ENCODE measurements around the gene ANKH. TPM values are rescaled to one million over a fixed set of nuclear protein-coding genes. Genes with fewer than 3 reads are reported as not detected.
A peak's percentile ranks its signal among the peaks of the same experiment; 100 is the strongest.

The ANKH gene
- total and polyA plus RNA-seq, 2 experiments from 2014 or later = 27.6 to 29.9 TPM

- Histone ChIP-seq H3K9me3 (ENCODE audit: low read depth) (no peaks in the 10 kb centered on the region), H3K9me2 (replicated peaks; ENCODE audit: insufficient read depth) (no peaks in the 10 kb centered on the region), H3K4me3 (no peak overlapping the region), H3K27me3 (no peaks in the 10 kb centered on the region), H3K4me1 (ENCODE audit: insufficient read depth) (no peaks in the 10 kb centered on the region), H4K20me1 (ENCODE audit: insufficient read depth, poor library complexity, severe bottlenecking) (no peaks in the 10 kb centered on the region), H3K36me3 (replicated peaks; ENCODE audit: insufficient read depth, low read depth) (no peaks in the 10 kb centered on the region), H3K4me2 (no peak overlapping the region), H3K27ac (no peak overlapping the region), H2AFZ (no peak overlapping the region), H3K79me2 (peaks cover 18% of the 10 kb centered on the region)
- WGBS (ENCODE audit: low lambda C conversion rate, missing lambda C conversion rate) = 50% methylated on average over 6 of the region's 6 CpGs
- peak; percentile 62 for DNase-seq (ENCODE audit: low spot score)
- TF ChIP-seq CTCF (IDR thresholded peaks at IDR 0.05; ENCODE audit: poor library complexity) (peak; percentile 66), EZH2 (IDR thresholded peaks at IDR 0.05; ENCODE audit: borderline replicate concordance) (no peak)
Observed at GRCh38 chr5:14685757-14686156, 185.8 kb downstream of the ANKH start.

DNA sequence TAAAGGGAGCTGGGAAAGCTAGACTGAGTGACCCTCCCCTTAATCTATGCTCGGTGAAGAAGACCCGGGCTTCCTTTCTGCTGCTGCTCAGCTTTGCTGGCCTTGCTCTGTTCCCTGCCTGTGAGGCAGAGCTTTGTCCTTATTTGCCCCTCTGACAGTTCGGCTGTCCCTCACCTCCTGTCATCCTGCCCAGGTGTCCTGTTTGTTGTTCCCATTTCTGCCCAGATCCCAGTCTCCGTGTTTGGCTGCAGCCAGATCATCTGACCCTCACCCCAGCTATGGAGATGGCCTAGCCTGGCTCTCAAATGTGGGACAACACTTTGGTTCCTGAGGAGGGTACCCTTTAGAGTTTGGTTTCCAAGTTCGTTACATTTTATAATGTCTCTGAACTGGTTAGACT is 186.8 kb downstream of the ANKH start:
- WGBS (ENCODE audit: low lambda C conversion rate, missing lambda C conversion rate) = 80% methylated on average over 5 of the region's 5 CpGs
- Histone ChIP-seq H3K4me3 (no peak overlapping the region), H3K9me2 (replicated peaks; ENCODE audit: insufficient read depth) (no peaks in the 10 kb centered on the region), H3K27ac (no peak overlapping the region), H4K20me1 (ENCODE audit: insufficient read depth, poor library complexity, severe bottlenecking) (no peaks in the 10 kb centered on the region), H3K27me3 (no peaks in the 10 kb centered on the region), H2AFZ (no peak overlapping the region), H3K4me2 (no peak overlapping the region), H3K4me1 (ENCODE audit: insufficient read depth) (no peaks in the 10 kb centered on the region), H3K79me2 (peaks cover 24% of the 10 kb centered on the region), H3K36me3 (replicated peaks; ENCODE audit: insufficient read depth, low read depth) (no peaks in the 10 kb centered on the region), H3K9me3 (ENCODE audit: low read depth) (no peaks in the 10 kb centered on the region)
- DNase-seq (ENCODE audit: low spot score) = no peak
- TF ChIP-seq EZH2 (IDR thresholded peaks at IDR 0.05; ENCODE audit: borderline replicate concordance) (no peak), EZH2phosphoT487 (IDR thresholded peaks at IDR 0.05; ENCODE audit: low read depth, severe bottlenecking, unreplicated experiment) (no peak), CTCF (IDR thresholded peaks at IDR 0.05; ENCODE audit: poor library complexity) (no peak)

DNA sequence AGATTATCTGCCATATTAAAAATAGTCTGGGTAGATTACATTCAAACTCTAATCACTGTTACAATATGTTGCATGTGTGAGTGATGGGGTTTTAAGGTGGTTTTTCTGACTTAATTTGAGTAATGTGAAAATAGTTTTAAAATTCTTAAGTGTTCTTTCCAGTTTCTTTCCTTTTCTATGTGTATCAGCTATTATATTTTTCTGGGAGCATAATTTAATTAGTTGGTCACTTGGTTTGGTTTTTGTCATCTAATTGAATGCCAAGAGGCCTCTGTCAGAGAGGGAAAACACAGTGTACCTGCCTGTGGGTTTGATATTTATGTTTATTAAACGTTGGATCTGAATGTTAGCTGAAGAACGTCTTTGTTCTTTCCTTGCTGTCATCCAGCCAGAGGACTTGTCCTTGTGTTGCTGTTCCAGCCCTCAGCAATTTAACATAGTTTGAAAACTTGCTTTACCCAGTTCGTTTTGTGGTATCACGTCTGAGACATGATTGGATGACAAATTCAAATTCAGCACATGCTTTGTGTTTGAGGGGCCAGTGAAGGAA is 187.6 kb downstream of the ANKH start:
- Histone ChIP-seq H3K27me3 (no peaks in the 10 kb centered on the region), H3K4me2 (no peak overlapping the region), H3K9me2 (replicated peaks; ENCODE audit: insufficient read depth) (no peaks in the 10 kb centered on the region), H3K36me3 (replicated peaks; ENCODE audit: insufficient read depth, low read depth) (no peaks in the 10 kb centered on the region), H3K4me3 (no peak overlapping the region), H4K20me1 (ENCODE audit: insufficient read depth, poor library complexity, severe bottlenecking) (no peaks in the 10 kb centered on the region), H3K79me2 (peaks cover 27% of the 10 kb centered on the region), H3K27ac (no peak overlapping the region), H2AFZ (no peak overlapping the region), H3K9me3 (ENCODE audit: low read depth) (no peaks in the 10 kb centered on the region), H3K4me1 (ENCODE audit: insufficient read depth) (no peaks in the 10 kb centered on the region)
- no peak for DNase-seq (ENCODE audit: low spot score)
- no peak for TF ChIP-seq EZH2phosphoT487 (IDR thresholded peaks at IDR 0.05; ENCODE audit: low read depth, severe bottlenecking, unreplicated experiment)
- no peak for TF ChIP-seq CTCF (IDR thresholded peaks at IDR 0.05; ENCODE audit: poor library complexity)
- TF ChIP-seq EZH2 (IDR thresholded peaks at IDR 0.05; ENCODE audit: borderline replicate concordance) = no peak
- 92% methylated on average over 4 of the region's 4 CpGs for WGBS (ENCODE audit: low lambda C conversion rate, missing lambda C conversion rate)
